Measurements from ENCODE around the gene ARHGAP45.
"Not testable (repeated sequence)": the region's sequence is repeated elsewhere in the genome, so short reads cannot be mapped to it uniquely, and the experiment has no call there.

The ARHGAP45 gene

DNA sequence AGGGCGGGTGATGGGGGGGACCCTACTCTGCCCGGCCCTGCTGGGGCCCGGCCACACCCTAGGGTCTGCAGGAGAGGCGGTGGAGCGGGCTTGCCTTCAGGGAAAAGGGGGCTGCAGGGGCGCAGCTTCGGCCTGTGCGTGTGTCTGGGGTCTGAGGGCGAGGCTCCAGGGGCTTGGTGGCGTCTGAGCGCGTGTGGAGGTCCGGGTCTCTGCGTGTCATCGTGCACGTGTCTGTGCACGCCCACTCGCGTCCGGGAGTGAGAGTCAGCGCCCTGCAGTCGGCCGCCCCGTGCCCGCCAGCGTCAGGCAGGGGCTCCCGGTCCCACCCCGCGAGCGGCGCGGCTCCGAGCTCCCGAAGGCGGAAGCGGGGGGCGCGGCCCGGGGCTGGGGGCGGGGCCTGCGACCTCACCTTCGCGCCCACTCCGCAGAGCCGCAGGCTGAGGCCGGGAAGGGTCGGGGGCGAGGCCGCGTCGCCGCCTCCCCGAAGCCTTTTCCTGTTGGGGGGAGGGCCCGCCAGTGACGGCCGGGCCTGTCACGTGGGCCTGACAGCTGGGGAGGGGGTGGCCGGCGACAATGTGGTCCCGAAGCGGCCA is at the start of gene ARHGAP45:
ARHGAP45 (plus strand) TSS at position 420 of the 593 bp plus-strand sequence. CDS start 239 bp downstream, outside the sequence.
- peak; percentile 80 for DNase-seq

DNA sequence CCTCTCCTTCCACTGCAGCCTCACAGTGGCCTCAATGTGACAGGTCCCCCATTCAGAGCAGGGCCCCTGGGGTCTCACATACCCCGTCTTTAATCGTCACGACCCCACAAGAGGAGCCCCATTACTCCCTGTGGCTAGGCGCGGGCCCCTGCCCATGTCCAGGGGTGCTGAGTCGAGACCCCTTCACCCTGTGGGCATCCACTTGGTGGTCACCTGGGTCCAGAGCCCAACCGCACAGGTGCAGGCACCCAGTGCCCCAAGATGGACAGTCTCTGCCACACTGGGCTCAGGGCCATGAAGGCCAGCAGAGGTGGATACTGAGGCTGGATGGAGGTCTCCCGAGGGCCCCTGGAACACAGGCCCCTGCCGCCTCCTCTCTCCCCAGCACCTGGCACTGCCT is 49.1 kb upstream of the ARHGAP45 start:
- no peak for DNase-seq

DNA sequence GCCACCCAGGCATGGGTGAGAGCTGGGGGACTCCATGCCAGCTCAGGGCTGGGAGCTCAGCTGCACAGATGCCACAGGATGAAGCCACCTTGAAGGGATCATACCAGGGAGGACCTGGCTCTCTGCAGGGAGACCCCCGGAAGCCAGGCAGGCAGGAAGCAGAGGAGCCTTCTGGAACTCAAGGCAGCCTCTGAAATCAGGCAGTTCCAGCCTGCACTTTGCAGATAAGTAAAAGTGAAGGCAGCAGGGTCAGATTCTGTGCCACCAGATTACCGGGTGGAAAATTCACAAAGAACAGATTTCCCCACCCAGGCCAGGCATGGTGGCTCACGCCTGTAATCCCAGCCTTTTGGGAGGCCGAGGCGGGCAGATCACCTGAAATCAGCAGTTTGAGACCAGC is 48.6 kb upstream of the ARHGAP45 start:
- DNase-seq, result no peak

DNA sequence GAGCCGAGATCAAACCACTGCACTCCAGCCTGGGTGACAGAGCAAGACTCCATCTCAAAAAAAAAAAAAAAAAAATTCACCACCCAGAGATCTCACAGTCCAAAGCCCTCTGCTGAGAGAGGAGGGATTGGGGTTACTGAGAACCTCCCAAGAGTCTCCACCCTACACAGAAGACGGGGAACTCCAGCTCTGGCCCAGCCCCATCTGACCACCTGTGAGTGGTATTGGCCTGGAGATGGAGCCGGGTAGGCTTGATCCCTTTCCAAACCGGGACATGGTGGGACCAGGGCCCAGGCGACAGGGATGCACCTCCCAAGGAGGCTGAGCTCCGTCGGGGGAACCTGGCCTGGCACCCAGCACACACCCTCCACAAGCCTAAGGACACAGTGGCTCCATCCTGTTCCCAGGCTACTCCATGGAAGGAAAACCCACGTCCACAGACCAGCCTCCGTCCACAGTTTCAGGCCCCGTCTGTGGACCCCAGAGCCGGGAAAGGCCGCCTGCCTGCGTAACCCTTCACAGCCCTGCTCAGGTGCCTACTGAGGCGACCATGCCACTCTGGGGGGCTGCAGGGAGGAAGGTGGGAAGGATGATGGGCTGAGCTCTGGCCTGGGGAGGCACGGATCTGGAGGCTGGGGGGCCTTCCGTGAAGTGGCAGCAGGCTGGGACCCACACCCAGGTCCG is 47.9 kb upstream of the ARHGAP45 start:
- DNase-seq, result no peak

DNA sequence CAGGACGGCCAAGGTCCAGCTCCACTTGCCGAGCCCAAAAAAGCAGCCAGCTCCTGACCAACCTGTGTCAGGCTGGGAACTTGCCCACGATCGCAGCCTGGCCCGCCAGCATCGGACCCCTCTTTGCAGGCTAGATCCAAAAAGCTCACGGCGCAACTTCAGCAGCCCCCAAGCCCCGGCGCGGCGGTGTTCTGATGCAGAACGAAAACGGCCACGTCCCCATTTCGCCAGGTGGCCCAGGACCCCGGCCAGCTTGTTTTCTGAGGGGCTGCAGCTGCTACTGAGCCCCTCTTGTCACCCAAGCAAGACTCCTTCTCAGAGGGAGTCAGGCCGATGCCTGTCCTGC is 47.4 kb upstream of the ARHGAP45 start:
- DNase-seq, result no peak

DNA sequence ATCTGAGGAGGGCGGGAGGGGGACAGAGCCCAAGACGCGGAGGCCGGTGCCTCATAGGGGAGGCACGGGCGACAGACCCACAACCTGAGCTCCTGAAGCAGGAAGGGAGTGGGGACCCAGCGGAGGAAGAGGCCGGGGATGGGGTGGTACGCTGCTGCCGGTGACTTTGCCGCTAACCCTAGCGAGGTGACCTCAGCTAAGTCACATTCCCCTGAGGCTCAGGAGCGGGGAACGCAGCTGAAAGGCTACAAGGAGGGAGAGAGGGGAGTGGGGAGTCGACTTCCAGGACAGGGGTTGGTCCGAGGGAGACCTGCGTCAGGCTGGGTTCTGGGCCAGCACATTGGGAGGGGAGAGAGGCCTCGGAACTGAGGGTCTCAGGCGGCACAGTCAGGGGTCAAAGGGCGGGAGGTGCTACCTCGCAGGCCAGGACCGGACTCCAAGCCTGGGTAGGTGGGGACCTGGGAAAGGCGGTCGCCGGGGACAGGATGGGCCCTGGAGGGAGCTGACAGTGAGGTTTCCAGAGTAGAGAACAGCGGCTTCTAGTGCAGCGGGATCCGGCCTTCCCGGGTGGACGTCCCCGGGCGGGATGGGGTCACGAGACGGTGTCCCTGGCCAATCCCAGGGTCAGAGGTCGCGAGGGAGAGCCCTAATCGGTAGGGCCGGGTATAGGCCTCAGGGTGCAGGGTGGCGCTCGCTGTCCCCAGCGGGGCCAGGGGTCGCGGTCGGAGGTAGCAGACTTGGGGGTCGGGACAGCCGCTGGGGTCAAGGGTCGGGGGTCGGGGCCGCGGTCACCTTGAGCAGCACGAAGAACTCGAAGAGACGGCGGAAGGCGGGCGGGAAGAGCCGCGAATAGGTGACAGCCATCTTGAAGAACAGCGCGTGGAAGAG is 46.7 kb upstream of the ARHGAP45 start:
- DNase-seq, result no peak

GRCh38 chr19:1020868-1021425 is 46.0 kb upstream of the ARHGAP45 start, which contains the start of gene TMEM259:
Gene TMEM259 (minus strand): TSS chr19:1021123. CDS start chr19:1020996, 127 bp downstream.
- DNase-seq, result peak; percentile 96

GRCh38 chr19:1023883-1024188 is 43.1 kb upstream of the ARHGAP45 start:
- DNase-seq, result not testable (repeated sequence)

DNA sequence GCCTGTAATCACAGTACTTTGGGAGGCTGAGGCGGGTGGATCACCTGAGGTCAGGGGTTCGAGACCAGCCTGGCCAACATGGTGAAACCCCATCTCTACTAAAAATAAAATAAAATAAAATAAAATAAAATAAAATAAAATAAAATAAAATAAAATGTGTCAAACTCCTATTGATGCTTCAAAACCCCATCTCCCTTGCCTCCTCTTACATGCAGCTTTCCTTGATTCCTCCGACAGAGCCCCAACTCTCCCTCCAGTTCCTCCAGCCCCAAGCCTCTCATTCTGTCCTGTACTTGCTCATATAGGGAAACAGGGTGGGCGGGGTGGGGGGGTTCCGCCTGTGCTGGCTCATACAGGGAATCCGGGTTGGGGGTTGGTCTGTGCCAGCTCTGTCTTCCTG is 41.9 kb upstream of the ARHGAP45 start:
- not testable (repeated sequence) for DNase-seq

DNA sequence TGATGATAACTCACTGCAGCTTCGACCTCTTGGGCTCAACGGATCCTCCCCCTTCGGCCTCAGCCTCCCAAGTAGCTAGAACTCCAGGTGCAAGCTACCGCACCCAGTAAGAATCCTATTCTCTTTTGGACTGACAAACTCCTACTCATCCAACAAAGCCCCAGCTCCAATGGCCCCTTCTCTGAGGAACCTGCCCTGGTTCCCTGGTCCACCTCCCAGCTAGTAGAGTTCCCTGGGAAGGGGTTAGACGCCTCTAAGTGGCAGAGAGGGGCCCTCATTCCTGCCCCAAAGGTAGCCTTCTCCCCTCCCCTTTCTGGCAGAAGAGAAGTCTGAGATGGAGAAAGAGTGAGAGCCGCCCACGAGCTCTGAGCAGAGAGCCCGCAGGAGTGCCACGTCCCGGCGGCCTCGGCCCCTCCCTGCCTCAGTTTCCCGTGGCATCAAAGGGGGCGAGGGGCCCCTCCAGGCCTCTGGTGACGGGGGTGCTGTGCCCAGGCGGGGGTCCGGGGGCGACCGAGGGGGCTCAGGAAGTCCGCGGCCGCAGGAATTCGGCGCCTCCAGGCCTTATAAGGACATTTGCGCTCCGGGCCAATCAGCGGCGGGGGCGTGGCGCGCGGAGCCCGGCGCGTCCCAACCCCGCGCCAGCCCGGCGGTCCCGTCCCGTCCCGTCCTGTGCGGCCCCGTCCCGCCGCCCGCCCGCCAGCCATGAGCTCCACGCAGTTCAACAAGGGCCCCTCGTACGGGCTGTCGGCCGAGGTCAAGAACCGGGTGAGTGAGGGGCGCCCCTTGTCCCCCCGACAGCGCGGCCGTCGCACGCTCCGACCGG is 40.8 kb upstream of the ARHGAP45 start, which contains the start of gene CNN2:
CNN2 (plus strand) TSS at position 649 of the 823 bp plus-strand sequence; CDS start at position 703, 54 bp downstream.
- DNase-seq, result peak; percentile 66

GRCh38 chr19:1026783-1027649 is 40.0 kb upstream of the ARHGAP45 start:
- DNase-seq, result no peak

DNA sequence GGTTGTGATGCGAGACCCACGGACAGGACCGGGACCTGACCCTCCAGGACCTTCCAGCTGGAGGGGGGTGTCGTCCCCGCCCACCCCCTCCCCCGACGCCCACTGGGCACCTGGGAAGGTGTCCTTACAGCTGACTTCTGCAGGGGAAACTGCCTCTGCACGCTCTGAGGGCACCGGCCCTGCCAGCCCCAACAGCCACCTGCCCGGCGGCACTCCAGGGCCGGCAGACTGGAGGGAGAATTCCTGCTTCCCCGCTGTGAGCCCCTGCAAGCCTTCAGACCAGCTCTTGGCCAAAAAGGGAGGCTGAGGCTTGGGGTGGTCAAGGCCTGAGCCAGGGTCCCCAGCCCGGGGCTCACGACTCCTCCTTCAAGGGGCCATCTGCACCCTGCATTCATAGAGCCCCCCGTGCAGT is 39.3 kb upstream of the ARHGAP45 start:
- no peak for DNase-seq

- DNase-seq, result peak; percentile 76
Measured at GRCh38 chr19:1028062-1028926, 38.7 kb upstream of the ARHGAP45 start.

GRCh38 chr19:1032264-1032867 is 34.6 kb upstream of the ARHGAP45 start:
- DNase-seq, result no peak

- no peak for DNase-seq
Measured at GRCh38 chr19:1035998-1036621, 30.9 kb upstream of the ARHGAP45 start.

GRCh38 chr19:1037621-1038064 is 29.3 kb upstream of the ARHGAP45 start:
- no peak for DNase-seq

DNA sequence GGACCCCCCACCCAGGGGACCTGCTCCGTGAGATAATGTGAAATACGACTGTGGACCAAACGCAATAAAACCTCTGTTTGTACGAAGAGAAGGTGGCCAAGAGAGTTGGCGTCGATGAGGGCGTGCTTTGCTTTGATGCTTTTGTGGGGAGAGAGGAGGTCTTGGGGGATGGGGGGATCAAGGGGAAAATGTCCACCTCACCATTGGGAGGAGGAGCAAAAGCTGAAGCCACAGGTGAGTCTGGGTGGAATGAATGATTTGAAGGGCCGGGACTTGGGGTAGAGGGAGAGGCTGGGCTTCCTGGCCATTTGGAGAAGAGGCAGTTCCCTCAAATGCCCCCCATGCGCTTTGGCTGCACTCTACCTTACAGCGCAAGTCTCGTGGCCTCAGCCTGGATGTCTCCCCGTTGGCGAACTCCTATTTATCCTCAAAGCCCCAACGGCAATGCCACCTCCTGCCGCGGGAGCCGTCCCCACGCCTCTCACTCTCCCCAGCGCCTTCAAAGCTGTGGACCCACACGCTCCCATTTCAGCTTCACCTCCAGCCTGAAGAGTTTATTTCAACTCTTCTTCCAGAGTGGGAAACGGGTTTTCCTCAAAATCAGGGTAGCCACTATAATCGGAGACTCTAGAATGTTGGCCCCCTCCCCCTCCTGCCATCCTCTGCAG is 27.9 kb upstream of the ARHGAP45 start:
- no peak for DNase-seq

- peak; percentile 97 for DNase-seq
Measured at GRCh38 chr19:1039646-1040475, 27.1 kb upstream of the ARHGAP45 start, which contains the start of gene ABCA7. Gene ABCA7 (plus strand): TSS chr19:1040107. CDS start chr19:1041362, 1,255 bp downstream.
